Gastroesophageal sphincter (tissue), 4 donors: ENCODE measurements around the gene CHST13. TPM values are rescaled to one million over a fixed set of nuclear protein-coding genes. Genes with fewer than 3 reads are reported as not detected.

Source experiments
- ATAC-seq: fragments of 150-250 bp; one replicate; pipeline ENCODE4 v1.9.1; 2016; ENCODE audit warnings: mild to moderate bottlenecking, moderate library complexity
- H3K27ac ChIP-seq, 4 donors: fragments of 200-600 bp; sonication (generic) in 3 of 4; 1 replicate in 3 of 4; 2 replicates in 1 of 4; pipeline ENCODE4 v1.5.1; 2016 to 2019
- H3K27me3 ChIP-seq: fragments of 200-600 bp; sonication (generic); one replicate; pipeline ENCODE4 v1.5.1; 2019
- H3K36me3 ChIP-seq, 2 donors: fragments of 200-600 bp; sonication (generic); one replicate each; pipeline ENCODE4 v1.5.1; 2019; ENCODE audit warnings: control low read depth in 1 of 2
- H3K4me1 ChIP-seq, 3 donors: fragments of 200-600 bp; sonication (generic); 1 replicate in 2 of 3; 2 replicates in 1 of 3; pipeline ENCODE4 v1.5.1; 2016 to 2019; ENCODE audit warnings: control low read depth in 2 of 3
- H3K4me3 ChIP-seq, 2 donors: fragments of 200-600 bp; sonication (generic); one replicate each; pipeline ENCODE4 v1.5.1; 2019; ENCODE audit warnings: mild to moderate bottlenecking in 1 of 2, moderate library complexity in 1 of 2
- H3K9me3 ChIP-seq, 3 donors: fragments of 200-600 bp; sonication (generic); one replicate each; pipeline ENCODE4 v1.5.1; 2017 to 2019; ENCODE audit warnings: control low read depth in 2 of 3
- CTCF ChIP-seq, 4 experiments: fragments of 200-600 bp in 2 of 4; fragments of 450-650 bp in 2 of 4; sonication (generic) in 1 of 4; IDR thresholded peaks; one replicate each; pipeline ENCODE4 v1.5.1; 2017 to 2019; ENCODE audit warnings: antibody characterized with exemption in 4 of 4, mild to moderate bottlenecking in 2 of 4, moderate library complexity in 2 of 4
- EP300 ChIP-seq: sonication (generic); formaldehyde crosslinking; IDR thresholded peaks from one replicate; pipeline ENCODE4 v1.6.1; 2017; ENCODE audit warnings: antibody characterized with exemption, mild to moderate bottlenecking
- POLR2A ChIP-seq, 2 donors: fragments of 450-650 bp; IDR thresholded peaks; one replicate each; pipeline ENCODE4 v1.6.1; 2017; ENCODE audit warnings: antibody characterized with exemption in 2 of 2, mild to moderate bottlenecking in 2 of 2, moderate library complexity in 1 of 2
- POLR2AphosphoS5 ChIP-seq: sonication (generic); formaldehyde crosslinking; IDR thresholded peaks from one replicate; pipeline ENCODE4 v1.6.1; 2017; ENCODE audit warnings: antibody characterized with exemption
- WGBS, 2 donors: methylation state at CpG; one replicate each; pipeline ENCODE4 v1.1.5; 2018; ENCODE audit warnings: low coverage in 1 of 2; 5-methylcytosine and 5-hydroxymethylcytosine counted together
- total RNA-seq, 4 donors: library from RNA; depleted of rRNA; stranded (reverse); fragments of >200 nt; gene quantifications; one replicate each; pipeline ENCODE4 v1.1.0, GENCODE V29; 2016

CHST13 gene
- total RNA-seq, 4 donors from 2014 or later: 0.52 to 1.4 (median 0.81) TPM; not detected in 1

- peaks cover 27% of the 10 kb centered on the region for H3K27me3 ChIP-seq
- H3K4me1 ChIP-seq: no peaks in the 10 kb centered on the region
- H3K27ac ChIP-seq: no peak overlapping the region
- TF ChIP-seq POLR2AphosphoS5 (no peak), POLR2A (IDR thresholded peaks at IDR 0.05) (no peak), CTCF (IDR thresholded peaks at IDR 0.05) (no peak), EP300 (no peak)
- H3K36me3 ChIP-seq: no peaks in the 10 kb centered on the region
- ATAC-seq: no peak
- no peak overlapping the region for H3K4me3 ChIP-seq
- 77 to 80% methylated on average over 9 to 13 of the region's 19 CpGs for WGBS, 2 donors
- H3K9me3 ChIP-seq: no peaks in the 10 kb centered on the region
Observed at GRCh38 chr3:126553284-126554084, 29.5 kb downstream of the CHST13 start.

- Histone ChIP-seq H3K36me3 (no peaks in the 10 kb centered on the region), H3K27ac (no peak overlapping the region), H3K4me3 (no peak overlapping the region), H3K9me3 (no peaks in the 10 kb centered on the region), H3K27me3 (peaks cover 23% of the 10 kb centered on the region), H3K4me1 (no peaks in the 10 kb centered on the region)
- TF ChIP-seq POLR2A (IDR thresholded peaks at IDR 0.05) (no peak), POLR2AphosphoS5 (no peak), EP300 (no peak), CTCF (IDR thresholded peaks at IDR 0.05) (no peak)
- ATAC-seq: no peak
- WGBS, 2 donors: 100% methylated on average over 1 of the region's 19 CpGs
Observed at GRCh38 chr3:126554560-126555525, 30.9 kb downstream of the CHST13 start.

DNA sequence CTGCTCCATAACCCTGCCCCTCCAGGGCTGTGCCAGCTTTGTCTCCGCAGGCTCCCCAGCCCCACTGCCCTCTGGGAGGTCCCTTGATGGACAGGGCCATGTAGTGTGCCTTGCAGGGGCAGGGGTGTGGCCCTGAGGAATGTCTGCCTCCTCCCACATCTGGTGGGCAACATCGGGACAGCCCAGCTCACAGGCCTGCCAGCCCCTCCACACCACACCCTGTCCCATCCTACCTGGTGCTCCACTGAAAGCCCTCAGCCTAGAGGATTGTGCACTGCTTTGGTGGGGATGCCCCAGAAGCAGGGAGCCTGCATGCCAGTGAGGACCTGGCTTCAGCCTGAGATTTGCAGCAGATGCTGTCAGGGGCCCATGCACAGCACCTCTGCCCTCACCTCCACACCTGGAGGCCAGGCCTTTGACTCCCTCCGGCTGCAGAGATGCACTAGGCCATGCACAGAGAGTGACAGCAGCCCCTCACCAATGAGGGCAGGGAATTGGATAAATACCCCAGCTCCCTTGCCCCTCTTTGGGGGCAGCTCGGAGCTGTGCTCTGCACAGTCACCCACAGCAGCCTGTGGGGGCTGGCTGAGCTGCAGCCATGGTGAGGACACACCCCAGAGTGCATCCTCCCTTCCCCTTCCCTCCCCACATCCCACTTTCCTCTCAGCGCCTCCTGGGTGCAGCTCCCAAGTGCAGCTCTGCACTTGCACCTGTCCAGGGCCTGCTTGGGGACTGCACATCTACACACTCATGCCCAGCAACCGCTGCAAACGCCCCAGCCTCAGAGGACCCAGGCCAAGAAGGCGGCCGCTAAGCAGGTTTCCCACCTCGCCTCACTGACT, 32.1 kb downstream of the CHST13 start:
- TF ChIP-seq CTCF (IDR thresholded peaks at IDR 0.05) (no peak), EP300 (no peak), POLR2AphosphoS5 (no peak), POLR2A (IDR thresholded peaks at IDR 0.05) (no peak)
- whole genome bisulfite sequencing, 2 donors: 25 to 92% methylated on average over 2 of the region's 10 CpGs
- H3K27me3 ChIP-seq: peaks cover 13% of the 10 kb centered on the region
- peaks cover 0 to 4% (median 0%) of the 10 kb centered on the region in 3 donors for H3K9me3 ChIP-seq
- ATAC-seq: no peak
- H3K4me3 ChIP-seq: no peak overlapping the region
- no peaks in the 10 kb centered on the region for H3K36me3 ChIP-seq
- no peak overlapping the region for H3K27ac ChIP-seq
- H3K4me1 ChIP-seq: no peaks in the 10 kb centered on the region

DNA sequence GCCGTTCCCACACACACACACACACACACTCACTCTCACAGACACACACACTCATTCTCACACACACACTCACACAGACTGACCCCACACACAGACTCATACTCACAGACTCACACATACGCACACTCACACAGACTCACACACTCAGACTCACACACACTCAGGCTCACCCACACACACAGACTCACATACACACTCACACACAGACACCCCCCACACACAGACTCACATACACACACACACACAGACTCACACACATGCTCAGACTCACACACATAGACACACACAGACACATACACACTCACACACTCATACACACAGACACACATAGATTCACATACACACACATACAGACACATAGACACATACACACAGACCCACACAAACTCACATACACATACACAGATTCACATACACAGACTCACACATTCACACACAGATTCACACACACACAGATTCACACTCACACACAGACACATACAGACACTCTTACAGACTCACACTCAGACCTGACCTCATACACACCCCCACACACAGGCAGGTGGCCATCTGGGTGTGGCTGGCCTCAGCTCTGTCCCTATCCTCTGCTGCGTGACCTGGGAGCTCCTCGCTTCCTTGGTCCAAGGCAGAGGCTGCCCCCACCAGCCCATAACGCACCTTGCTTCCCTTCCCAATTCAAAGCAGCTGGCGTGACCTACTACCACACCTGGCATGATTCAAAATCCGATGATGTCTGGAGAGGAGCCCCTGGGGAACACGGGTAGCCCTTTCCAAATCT, 32.9 kb downstream of the CHST13 start:
- 84 to 86% methylated on average over 2 to 3 of the region's 8 CpGs for WGBS, 2 donors
- Histone ChIP-seq H3K27ac (no peak overlapping the region), H3K4me1 (no peaks in the 10 kb centered on the region), H3K27me3 (peaks cover 8% of the 10 kb centered on the region), H3K9me3 (peaks cover 0 to 12% (median 0%) of the 10 kb centered on the region in 3 donors), H3K4me3 (no peak overlapping the region), H3K36me3 (no peaks in the 10 kb centered on the region)
- no peak for TF ChIP-seq POLR2A (IDR thresholded peaks at IDR 0.05)
- no peak for TF ChIP-seq POLR2AphosphoS5
- no peak for TF ChIP-seq EP300
- TF ChIP-seq CTCF (IDR thresholded peaks at IDR 0.05): no peak
- no peak for ATAC-seq
